HG03196 (cell line): ENCODE measurements around the gene TMEM176A.

Source experiments
- ATAC-seq: cut with Tn5 transposase; IDR thresholded peaks from one replicate; pipeline ENCODE4 v1.9.1; 2021; ENCODE audit not compliant: unreplicated experiment

The TMEM176A gene

DNA sequence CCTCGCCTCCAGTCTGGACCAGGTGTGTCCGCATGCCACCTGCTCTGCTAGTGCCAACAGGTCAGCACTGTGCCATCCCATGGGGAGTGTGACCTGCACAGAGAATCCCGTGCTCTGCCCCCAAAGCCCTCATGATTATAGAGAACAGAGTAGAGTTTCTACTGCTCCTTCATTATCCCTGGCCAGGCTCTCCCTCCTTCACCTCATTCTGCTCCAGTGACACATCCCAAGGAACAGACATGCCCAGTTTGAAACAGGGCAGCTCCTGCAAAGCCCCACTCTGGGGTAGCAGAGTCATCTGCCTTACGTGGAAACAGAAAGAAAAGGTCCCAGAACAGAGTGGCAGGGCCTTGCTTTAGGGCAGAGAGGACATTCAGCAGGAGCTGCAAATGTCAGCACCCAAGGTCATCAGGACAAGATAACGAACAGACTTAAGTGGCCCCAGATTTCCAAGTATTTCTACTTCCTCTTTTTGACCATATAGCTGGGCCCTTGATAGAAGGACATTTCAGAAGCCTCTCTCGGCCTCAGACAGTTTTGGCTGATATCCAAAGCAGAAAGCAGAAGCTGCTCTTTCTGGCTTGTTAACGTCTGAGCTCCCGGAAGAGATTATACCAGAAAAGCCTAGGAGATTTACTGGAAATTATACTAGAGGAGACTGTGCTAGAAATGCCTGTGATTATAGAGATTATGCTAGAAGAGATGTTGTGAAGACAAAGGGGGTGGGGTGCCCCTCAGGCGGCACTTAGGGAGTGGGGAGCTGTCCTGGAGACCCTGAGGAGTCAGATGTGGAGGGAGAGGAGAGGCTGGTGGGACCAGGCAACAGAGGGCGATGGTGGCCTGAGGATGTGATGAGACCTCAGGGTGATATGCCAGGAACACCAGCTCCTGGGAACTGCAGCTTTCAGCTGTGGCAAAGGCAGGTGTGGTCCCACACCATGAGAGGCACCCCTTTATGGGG, 13.0 kb upstream of the TMEM176A start:
- ATAC-seq, result no peak

DNA sequence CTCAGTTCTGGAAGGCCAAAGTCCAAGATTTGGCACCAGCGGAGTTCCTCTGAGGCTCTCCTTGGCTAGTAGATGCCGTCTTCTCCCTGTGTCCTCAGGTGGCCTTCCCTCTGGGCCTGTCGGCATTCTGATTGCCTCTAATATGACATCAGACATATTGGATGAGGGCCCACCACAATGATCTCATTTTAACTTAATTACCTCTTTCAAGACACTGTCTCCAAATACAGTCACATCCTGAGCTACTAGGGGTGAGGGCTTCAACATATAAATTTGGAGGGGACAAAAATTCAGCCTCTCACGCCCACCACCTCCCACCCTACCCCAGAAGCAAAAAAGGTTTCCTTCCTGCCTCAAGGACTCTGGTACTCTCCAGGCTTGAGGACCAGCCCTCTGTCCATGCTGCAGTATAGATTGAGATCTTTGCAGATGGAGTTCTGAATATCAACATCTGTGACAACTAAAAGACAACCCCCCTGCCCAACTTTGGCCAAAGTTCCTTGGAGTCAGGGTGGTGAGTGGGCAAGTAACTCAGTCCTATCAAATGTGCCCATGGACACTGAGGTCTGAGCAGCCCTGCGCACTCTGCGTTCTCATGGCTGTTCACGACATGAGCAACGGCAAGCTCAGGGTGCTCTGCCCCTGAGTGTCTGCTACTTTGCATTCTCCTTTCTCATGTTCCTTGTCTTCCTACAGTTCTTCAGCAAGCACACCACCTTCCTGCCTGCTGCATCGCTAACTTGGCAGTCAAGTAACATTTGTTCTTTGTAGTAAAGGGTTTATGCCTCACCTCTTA, 11.9 kb upstream of the TMEM176A start:
- no peak for ATAC-seq

DNA sequence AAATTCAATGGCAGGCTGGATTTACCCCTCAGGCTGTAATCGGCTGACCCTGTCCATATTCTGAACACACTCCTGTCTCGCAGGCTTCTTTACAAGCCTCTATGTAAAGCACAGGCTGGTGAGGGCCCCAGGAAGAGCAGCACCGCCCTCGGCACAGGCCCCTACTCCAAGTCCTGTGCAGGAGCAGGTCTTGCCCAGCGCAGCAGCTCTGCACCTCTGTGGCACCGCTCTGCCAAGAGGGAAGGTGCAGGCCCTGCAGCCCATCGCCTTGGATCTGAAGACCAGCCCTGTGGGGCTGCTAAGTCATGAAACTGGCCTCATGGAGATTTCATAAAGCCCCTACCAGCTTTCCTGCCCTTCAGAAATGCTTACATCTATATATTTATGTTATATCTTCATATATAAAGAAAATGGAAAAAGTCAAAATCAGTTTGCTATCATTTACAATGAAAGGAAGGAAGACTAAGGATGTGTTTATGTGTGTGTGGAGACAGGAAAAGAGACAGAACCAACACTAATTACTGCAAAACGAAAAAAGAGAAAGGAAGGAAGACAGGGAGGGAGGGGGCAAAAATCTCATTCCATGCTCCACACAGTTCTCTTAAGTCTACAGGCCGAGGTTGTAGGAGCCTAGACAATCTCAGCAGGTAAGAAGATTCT, 10.0 kb upstream of the TMEM176A start:
- ATAC-seq, result no peak

DNA sequence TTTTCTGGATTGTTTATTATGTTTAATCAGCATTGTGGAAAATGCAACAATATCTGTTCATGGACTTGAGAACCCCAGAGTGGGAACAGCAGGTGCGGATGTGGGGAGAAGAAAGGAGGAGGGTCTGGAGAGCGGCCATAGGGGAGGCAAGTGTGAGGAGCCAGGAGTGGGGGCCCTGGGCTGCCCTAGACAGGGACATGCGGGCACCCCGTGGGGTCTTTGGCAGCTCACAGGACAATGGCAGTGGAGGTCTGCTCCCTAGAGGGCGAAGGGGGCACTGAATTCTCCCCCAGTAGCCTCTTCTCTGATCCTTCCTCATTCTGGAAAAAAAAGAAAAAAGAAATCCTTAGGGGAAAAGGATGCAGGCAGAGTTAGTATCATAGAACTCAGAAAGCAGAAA, 9.3 kb upstream of the TMEM176A start:
- ATAC-seq, result no peak

DNA sequence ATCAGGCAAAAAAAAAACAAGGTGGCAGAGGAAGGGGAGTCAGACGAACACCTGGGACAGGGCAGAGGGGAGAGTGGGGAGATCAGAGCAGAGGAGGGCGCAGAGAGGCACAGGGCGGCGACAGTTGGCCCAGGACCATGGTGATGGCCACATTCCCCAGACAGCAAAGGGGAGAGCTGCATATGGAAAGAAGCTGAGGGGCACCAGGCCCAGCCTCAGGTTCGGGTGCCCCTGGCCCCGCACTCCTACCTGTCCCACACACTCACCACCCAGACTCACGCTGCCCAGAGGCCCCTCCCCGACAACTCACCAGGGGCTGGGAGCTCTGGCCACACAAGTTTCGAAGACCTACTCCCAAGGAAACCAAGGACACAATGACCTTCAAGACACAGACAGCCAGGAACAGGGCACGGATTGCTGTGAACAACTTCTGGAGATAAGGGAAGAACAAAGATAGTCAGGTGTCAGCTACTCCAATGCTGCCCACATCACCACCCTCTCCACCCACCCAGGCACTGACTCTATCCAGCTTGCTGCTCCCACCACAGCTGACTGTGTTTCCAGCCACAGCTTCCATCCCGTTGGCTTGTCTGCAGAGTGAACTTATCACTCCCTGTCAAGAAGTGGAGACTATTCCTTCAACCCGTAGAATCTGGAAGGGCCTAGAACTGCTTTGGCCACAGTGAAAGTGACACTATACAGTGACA, 8.7 kb upstream of the TMEM176A start:
- no peak for ATAC-seq

DNA sequence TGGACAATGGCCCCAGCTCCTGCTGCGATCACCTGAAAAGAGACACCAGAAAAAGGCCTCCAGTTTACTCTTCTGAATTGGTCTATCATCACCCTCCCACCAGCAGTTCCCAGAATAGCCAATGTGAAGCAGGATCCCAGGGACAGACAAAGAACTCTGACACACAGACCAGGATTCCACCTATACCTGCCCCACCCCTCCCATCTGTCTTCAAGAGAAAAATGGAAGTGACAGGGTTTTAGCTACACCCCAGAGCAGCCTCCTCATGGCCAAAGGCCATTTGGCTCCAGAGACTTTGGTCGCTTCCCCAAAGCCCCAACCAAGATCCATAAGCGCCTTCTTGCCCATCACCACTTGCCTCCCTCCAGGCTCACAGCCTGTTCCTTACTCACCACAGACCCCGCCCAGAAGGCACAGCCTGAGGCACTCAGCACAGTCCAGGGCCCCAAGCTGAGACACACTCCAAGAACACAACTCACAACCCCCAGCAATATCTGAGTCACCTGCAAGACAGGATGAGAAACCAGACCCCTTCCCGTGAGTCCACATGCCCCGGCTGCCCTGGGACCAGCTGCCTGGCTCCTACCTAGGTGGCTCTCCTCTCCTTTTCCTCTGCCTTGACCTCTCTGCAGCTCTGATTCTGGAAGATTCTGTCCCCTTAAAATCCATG, 6.9 kb upstream of the TMEM176A start:
- no peak for ATAC-seq

DNA sequence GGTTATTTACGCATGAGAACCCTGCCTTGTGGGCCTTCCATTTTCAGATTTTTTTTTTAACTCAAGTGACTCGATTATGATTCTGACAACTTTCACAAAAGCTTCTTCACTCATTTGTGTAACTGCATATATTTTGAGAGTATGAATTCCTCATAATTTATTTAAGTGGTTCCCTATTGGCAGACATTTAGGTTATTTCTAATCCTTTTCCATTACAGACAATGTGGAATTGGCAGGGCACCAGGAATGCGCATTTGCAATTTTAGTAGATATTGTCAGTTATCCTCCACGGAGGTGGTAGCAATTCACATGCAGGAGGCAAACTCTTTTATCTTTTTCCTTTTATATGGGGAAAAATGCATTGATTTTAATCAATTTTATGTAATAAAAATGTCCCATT, 2.9 kb upstream of the TMEM176A start:
- no peak for ATAC-seq

DNA sequence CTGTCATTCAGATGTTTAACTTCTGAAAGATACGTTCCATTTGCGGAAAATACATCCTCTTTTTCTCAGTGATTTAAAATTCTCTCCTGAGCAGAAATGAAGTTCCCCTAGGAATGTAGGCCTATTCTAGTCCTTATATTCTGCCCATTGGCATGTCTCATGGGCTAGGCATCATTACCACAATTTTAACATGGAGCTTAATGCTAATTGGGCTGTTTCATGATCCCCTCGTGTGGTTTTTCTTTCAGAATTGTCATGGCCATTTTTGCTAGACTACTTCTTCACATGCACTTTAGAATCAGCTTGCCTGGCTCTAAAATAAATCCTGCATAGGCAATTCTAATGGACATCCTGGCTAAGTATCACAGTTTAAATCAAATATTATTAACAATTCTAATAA, 1.4 kb upstream of the TMEM176A start:
- no peak for ATAC-seq

DNA sequence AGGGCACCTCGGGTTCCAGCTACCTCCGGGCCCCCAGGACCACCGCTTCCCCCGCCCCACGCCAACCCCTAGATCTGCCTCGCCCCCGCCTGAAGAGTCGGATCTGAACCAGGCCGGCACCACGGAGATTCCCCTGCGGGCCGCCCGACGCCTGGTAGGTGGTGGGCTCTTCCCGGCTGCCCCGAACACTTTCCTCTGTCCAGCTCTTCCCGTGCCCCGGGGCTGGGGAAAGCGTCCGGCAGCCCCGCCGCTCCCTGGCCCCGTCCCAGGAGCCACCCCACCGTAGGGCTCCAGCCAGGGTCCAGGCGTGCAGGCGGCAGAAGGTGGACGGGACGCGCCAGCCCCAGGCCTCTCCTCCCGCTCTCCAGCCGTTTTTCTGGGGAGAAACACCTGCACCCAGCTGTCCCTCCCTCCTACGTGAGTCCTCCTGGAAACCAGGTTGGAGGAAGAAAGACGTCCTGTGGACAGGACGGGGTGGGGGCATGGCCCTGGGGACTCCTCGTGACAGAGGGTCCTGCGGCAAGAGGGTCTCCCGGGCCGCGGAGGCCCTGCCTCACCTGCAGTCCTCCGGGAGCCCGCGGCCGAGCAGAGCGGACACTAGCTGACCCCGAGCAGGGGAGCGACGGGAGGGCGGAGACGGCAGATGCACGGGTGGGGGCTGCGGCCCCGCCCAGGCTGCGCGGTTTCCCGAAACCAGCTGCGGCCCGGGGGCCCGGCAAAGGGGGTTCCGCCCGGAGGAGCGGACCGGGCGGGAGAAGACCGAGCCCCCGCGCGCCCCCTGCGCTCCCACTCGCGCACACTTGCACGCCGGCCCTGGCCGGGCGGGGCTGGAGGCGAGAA, 608 bp upstream of the TMEM176A start, which contains the start of gene TMEM176B:
TMEM176B (minus strand) TSS at position 624 of the 840 bp plus-strand sequence. CDS start 3,795 bp downstream, outside the sequence.
- no peak for ATAC-seq

DNA sequence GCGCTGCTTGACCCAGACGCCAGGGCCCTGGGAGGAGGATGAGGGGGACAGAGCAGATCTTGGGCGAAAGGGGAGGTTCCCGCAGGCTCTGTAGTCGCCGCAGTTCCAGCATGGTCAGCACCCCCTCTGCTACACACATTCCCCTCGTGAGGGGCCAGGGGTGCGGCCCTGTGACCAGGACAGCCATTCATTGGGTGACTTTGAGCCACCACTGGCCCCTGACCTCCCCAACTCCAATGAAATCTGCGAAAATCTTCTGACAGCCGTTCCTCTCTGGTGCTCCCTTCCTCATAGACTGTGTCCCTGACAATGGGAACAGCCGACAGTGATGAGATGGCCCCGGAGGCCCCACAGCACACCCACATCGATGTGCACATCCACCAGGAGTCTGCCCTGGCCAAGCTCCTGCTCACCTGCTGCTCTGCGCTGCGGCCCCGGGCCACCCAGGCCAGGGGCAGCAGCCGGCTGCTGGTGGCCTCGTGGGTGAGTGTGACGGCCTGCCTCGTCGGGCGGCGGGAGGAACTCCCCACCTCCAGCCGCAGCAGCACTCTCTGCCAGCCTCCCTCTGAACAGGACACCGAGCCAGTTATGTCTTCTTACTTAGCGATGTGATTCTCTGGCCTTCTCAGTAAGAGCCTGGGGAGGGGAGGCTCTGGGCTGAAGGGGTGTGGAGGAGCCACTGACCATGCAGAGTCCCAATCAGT, 825 bp downstream of the TMEM176A start:
- ATAC-seq, result no peak

DNA sequence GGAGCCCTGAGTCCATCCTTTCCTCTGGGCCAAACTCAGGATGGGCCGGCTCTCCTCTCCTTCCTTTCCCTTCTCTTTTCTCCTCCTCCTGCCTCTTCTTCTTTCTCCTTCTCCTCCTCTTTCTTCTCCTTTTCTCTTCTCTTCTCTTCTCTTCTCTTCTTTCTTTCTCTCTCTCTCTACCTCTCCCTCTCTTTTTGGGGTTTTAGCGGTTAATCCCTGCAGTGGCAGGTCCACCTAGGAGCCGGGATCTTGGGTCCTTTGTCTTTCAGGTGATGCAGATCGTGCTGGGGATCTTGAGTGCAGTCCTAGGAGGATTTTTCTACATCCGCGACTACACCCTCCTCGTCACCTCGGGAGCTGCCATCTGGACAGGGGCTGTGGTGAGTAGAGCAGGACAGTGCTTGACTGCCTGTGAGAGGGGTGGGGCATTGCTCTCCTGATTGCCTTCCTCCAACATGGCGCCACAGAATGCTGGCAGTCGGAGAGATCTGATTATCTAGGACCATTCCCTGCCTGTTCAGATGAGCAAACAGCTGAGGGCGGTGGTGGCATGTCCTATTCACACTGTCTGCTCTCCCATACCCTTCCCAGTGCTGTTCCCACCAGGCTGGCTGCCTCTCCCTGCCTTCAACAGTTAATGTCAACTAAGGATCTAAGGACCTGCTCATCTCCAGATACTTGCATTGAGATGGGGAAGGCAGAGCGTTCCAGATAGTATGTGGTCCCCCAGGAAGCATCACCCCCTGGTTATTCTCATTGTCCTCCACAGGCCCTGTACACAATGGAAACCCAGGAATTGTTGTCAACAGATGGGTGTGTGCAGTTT, 1.6 kb downstream of the TMEM176A start:
- no peak for ATAC-seq

DNA sequence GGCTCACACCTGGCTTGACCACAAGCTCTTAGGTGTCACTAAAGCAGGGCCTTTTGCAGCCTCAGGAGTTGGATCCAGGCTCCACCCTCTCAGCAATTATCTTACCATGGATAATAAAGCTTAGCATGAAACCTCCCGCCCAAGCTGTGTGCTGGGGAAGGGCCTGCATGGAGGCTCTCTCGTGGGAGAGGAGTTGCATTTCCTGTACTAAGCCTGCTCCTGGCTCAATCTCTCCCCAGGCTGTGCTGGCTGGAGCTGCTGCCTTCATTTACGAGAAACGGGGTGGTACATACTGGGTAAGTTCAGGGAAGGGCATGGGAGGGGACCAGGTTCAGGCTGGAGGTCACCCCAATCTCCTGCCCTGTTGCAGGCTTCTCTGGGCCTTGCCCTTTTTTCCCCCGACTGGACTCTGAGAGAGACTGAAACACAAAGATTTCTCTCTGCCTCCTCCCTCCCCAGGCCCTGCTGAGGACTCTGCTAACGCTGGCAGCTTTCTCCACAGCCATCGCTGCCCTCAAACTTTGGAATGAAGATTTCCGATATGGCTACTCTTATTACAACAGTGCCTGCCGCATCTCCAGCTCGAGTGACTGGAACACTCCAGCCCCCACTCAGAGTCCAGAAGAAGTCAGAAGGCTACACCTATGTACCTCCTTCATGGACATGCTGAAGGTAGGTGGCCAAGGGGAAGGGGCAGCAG, 2.7 kb downstream of the TMEM176A start:
- ATAC-seq, result no peak

DNA sequence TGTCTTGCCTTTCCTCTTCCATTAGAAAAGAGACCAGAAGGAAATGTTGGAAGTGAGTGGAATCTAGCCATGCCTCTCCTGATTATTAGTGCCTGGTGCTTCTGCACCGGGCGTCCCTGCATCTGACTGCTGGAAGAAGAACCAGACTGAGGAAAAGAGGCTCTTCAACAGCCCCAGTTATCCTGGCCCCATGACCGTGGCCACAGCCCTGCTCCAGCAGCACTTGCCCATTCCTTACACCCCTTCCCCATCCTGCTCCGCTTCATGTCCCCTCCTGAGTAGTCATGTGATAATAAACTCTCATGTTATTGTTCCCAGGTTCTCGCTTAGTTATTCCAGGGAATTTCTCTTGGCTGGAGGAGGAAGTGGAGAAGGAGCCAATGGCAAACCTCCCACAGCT, 4.2 kb downstream of the TMEM176A start:
- ATAC-seq, result no peak

DNA sequence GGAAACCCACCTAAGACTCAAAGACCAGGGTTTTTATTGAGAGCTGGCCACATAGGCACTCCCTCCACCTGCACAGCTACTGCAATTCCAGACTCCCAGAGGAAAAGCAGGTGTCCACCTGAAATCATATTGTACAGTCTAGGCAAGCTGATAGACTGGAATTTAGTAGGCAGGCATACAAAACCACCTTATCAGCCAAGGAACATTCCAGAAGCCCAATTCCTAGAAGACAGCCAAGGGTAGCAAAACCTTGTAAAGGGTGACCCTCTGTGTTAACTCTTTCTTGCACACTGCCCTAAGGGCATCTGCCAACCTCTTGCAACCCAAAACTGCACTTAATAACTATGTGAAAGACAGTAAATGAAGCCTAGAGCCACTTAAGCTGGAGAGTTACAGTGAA, 5.3 kb downstream of the TMEM176A start:
- ATAC-seq, result no peak

DNA sequence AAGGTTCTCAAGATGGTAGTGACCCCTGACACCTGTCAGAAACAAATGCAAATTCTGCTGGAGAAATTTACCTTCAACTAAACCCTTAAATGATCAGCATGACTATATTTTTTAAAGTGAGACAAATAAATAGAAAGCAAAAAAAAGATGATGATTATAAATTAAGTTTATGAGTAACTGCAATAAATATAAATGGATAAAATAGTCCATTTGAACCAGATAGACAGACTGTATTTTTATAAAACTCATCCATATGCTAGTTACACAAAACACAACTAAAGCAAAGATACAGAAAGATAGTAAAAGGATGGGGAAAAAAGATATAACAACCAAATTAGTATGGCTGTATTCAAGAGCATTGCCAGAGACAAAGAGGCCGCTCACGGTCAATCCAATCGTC, 5.9 kb downstream of the TMEM176A start:
- no peak for ATAC-seq

DNA sequence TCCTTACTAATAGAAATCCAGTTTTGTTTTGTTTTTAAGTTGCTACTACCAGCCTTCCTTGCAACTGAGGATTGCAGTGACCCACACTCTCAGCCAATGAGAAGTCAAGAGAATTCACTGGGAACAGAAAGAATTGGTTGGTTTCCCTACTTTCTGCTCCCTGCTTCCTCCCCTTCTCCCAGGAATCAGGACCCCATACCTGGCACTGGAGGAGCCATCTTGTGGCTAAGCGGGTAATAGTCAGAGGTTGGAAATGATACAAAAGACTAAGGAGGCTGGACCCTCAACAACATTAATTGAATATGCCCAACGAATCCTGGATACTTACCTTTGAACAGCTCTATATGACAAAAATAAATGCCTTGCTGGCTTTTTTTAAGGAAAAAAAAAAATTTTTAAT, 6.3 kb downstream of the TMEM176A start:
- ATAC-seq, result no peak
